Measurements from ENCODE around the gene VEGFA. TPM values are rescaled to one million over a fixed set of nuclear protein-coding genes. Genes with fewer than 3 reads are reported as not detected.
A peak's percentile ranks its signal among the peaks of the same experiment; 100 is the strongest.

VEGFA gene
- total RNA-seq, 1 donor from 2014 or later: 231 TPM

DNA sequence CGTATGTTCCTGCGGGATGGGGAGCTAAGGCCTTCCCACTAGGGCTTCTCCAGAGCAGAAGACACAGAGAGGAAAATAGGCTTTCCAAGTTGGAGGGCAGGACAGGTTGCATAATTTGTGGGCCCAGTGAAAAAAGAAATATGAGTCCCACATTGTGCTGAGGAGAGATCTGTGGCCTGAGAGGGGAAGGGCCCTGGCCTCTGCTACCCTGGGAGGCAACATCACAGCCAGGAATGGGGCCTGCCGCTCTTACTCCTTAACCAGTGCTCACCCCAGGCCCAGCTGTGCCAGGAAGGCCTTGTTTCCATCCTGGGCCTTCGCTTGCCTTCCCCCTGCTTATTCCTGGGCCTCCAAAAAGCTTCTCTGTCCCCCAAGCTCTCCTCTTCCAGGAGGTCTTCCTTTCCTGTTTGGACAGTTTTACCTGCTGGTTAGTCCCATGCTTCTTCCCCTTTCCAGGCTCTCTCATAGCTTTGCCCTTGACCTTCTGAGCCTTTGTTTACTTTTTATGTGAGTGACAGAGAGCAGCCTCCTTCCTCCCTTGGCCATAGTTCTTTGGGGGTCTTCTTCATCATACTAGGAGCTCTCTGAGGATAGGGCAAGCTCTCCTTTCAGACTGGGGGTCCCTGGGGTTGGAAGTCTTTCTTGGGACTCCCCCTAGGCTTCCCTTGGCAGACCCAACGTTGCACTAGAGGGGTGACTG lies 26.2 kb upstream of the VEGFA start:
- no peaks in the 10 kb centered on the region for H3K36me3 ChIP-seq
- H3K27ac ChIP-seq: no peak overlapping the region
- H3K4me1 ChIP-seq: no peaks in the 10 kb centered on the region
- H3K27me3 ChIP-seq: no peaks in the 10 kb centered on the region
- no peaks in the 10 kb centered on the region for H3K9me3 ChIP-seq
- ATAC-seq (no peak), DNase-seq (peak; percentile 38)
- no peak for TF ChIP-seq CTCF (IDR thresholded peaks at IDR 0.05)
- intact Hi-C loops (cut with DNase I): no loop called here
- no peak overlapping the region for H3K4me3 ChIP-seq

DNA sequence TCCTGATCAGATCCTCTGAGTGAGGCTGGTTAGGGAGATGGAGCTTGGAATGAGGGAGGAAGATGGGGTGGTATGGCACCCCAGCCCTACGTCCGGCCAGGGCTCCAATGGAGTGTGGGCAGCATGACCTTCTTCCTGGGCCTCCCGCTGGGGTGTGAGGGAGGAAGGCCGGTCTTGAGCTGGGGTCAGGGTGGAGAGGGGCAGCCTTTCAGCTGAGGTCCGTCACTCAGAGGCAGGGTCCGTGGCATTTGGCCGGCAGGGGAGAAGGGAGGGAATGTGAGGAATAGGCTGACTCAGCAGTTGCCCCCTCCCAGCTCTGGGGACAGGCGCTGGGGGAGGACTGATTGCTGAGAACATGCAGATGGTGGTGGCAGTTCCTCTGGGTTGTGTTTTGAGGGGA lies 25.5 kb upstream of the VEGFA start:
- no peak for TF ChIP-seq CTCF (IDR thresholded peaks at IDR 0.05)
- Histone ChIP-seq H3K27ac (peak overlapping the region; percentile 30), H3K36me3 (no peaks in the 10 kb centered on the region), H3K9me3 (no peaks in the 10 kb centered on the region), H3K4me3 (no peak overlapping the region), H3K4me1 (no peaks in the 10 kb centered on the region), H3K27me3 (no peaks in the 10 kb centered on the region)
- ATAC-seq (no peak), DNase-seq (peak; percentile 48)
- intact Hi-C loops (cut with DNase I): no loop called here

DNA sequence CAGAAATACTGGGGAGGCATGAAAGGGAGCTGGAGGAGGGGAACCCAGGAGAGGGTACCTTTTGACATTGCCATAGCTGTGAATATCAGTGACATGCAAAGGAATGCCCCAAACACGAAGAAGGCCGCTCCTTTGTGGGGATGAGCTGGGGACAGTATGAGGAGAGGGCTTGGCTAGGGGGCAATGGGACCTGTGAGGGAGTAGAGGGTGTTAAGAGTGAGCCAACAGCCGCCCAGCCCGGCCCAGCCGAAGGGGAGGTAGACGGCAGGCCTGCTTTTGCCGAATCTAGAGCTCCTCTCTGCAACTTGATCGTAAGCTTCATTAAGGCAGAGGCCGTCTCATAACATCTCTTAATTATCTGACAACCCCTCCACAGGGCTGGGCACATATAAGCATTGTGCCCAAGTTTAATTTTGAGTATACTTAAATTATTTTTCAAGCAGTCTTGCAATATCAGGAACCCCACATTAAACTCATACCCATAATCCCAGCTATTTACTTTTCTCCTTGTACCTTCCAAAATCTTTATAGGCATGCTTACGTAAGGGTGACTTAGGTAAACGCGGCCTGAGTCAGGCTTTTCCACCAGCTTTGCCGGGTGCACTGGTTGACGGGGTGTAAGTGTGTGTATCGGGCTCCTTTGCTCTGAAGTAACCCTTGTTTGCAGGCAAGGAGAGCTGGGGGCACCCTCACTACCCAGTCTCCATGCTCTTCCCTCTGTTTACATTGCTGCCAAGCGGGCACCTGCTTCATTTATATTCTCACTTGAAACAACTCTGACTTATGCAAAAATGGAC lies 24.9 kb upstream of the VEGFA start:
- H3K27ac ChIP-seq: peak overlapping the region; percentile 30
- peak; percentile 78 for ATAC-seq

GRCh38 chr6:43746071-43746470 lies 23.9 kb upstream of the VEGFA start:
- Histone ChIP-seq H3K36me3 (no peaks in the 10 kb centered on the region), H3K4me3 (no peak overlapping the region), H3K9me3 (no peaks in the 10 kb centered on the region), H3K4me1 (no peaks in the 10 kb centered on the region), H3K27me3 (no peaks in the 10 kb centered on the region), H3K27ac (no peak overlapping the region)
- ATAC-seq: no peak
- no peak for DNase-seq
- no peak for TF ChIP-seq CTCF (IDR thresholded peaks at IDR 0.05)
- intact Hi-C loops (cut with DNase I): no loop called here

More for the DNA sequence above, 24.9 kb upstream of the VEGFA start:
- intact Hi-C loops (cut with DNase I): no loop called here
- Histone ChIP-seq H3K9me3 (no peaks in the 10 kb centered on the region), H3K4me3 (no peak overlapping the region), H3K27me3 (no peaks in the 10 kb centered on the region), H3K4me1 (no peaks in the 10 kb centered on the region), H3K36me3 (no peaks in the 10 kb centered on the region)
- DNase-seq: peak; percentile 68
- no peak for TF ChIP-seq CTCF (IDR thresholded peaks at IDR 0.05)

- no peaks in the 10 kb centered on the region for H3K36me3 ChIP-seq
- TF ChIP-seq CTCF (IDR thresholded peaks at IDR 0.05): no peak
- no peaks in the 10 kb centered on the region for H3K4me1 ChIP-seq
- DNase-seq (peak; percentile 35), ATAC-seq (no peak)
- no peak overlapping the region for H3K27ac ChIP-seq
- no peaks in the 10 kb centered on the region for H3K27me3 ChIP-seq
- H3K9me3 ChIP-seq: no peaks in the 10 kb centered on the region
- no peak overlapping the region for H3K4me3 ChIP-seq
- intact Hi-C loops (cut with DNase I): no loop called here
Measured at GRCh38 chr6:43746613-43747102, 23.4 kb upstream of the VEGFA start.

All from upper lobe of right lung (tissue), 1 donor.